ENCODE results near the gene COPS8.
A peak's percentile ranks its signal among the peaks of the same experiment; 100 is the strongest.

Gene COPS8

DNA sequence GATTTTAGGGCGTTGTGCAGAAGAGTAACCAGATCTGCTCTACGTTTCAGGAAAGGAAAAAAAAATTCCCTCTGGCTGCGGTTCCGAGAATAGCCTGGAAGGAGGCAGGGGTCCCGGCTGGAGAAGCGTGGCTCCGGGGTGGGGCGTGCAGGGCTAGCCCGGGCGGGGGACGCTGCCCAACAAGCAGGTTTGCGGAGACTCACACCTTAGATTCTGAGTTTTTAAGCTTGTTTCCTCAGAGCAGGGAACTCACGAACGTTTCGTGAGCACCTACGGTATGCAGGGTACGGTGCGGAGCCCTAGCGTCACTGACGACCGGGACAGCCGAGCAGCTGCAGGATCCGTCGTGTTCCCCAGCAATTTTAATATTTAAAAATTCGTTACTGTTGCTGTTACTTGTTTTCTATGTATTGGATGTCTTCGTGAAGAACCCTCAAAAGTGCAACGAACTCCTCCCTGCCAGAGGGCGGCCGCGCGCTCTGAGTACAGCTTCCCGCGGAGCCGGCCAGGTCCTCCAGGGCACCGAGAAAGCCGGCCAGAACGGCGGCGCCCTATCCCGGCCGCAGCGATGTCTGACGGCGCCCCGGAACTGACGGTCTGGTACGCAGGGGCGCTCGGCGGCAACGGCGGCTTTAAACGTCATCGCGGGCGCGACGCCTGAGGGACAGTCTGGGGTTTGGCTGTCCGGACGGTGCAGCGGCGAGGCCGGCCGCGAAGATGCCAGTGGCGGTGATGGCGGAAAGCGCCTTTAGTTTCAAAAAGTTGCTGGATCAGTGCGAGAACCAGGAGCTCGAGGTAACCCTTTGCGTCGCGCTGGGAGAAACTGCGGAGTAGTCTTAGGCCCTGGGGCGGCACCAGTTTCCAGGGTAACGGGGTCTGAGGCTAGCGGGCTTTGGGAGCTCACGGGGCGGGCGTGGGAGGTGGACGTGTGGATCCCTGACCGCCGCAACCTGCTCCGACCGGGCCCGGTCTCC lies at the start of gene COPS8:
TSS of gene COPS8 (plus strand) at position 642 of the 974 bp plus-strand sequence. CDS start at position 718, 76 bp downstream.
- DNase-seq (ENCODE audit: low read depth): peak; percentile 94

DNA sequence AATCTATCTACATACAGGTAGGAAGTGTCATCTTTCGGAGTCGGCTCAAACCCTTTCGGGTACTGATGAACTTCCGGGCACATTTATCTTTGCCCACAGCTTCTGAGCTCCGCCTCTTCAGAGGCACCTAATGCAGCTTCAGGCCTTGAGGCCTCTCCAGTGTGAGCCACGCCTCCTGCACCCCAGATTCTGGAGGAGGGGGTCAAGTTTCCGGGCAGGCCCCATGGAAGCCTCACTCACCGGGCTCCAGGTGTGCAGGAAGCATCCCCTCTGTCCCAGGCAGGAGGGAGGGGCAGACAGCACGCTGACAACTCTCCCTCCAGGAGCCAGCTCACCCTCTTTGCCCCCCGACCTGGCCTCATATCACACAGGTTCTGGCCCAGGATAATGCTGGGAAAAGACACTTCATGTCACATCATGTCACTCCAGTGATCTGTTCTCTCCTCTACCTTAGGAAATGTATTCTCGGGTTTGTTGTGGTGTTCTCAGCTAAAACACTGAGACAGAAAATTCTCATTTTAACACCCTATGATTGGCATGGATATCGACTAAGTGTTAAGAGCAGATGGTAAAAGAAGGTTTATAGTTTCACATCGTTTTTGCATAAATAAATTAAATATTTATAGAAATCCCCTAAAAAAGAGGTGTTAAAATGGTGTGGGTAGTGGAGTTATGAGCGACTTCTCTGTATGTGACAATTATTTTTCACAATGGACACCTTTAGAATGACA lies 46.2 kb upstream of the COPS8 start:
- no peak for DNase-seq (ENCODE audit: low read depth)

DNA sequence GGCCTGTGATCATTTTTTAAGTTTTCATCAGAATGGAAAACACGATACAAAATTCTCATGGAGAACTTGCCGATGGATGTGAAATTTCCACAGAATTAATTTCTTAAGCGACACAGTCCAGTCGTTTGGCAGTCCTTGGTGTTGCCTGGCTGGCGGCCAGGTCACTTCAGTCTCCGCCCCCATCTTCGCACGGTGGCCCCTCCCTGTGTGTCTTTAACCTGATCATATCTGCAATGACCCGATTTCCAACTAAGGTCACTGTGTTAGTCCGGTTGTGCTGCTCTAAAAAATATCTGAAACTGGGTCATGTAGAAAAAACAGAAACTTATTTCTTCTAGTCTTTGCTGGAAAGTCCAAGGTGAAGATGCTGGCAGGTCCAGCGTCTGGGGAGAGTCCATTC lies 44.5 kb upstream of the COPS8 start:
- DNase-seq (ENCODE audit: low read depth): no peak

DNA sequence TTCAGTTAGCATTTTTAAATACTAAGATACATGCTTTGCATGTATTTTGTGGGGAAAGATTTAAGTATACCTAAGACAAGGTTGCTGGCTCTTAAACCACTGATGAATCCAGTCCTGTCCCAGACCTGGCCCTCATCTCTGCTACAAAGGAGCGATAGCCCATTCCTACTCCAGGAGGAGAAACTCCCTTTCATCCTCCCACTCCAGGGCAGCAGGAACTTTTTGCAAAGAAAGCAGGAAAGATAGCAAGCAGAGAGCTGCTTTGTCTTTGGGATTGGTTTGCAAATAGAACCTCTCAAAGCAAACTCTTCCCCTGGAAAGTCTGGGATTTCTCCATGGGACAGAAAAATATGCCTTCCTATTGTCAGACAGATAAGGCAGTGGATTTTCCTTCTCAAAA lies 43.6 kb upstream of the COPS8 start:
- DNase-seq (ENCODE audit: low read depth): no peak

DNA sequence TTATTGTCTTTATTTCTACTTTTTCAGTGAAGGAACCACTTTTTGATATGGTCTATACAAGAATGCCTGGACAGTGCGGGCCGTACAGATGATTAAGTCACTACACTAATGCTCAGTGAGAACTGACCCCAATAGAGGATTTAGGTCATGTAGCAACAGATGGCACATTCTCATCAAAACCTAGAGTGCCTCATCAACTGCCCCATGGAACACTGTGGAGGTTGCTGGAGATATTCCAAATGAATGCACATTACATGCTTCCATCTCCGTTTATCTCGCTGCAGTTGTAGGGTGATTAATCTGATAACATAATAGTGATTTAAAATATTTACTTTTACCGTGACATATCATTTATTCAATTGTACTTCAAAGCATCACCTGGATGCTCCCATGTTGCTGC lies 41.8 kb upstream of the COPS8 start:
- DNase-seq (ENCODE audit: low read depth): no peak

DNA sequence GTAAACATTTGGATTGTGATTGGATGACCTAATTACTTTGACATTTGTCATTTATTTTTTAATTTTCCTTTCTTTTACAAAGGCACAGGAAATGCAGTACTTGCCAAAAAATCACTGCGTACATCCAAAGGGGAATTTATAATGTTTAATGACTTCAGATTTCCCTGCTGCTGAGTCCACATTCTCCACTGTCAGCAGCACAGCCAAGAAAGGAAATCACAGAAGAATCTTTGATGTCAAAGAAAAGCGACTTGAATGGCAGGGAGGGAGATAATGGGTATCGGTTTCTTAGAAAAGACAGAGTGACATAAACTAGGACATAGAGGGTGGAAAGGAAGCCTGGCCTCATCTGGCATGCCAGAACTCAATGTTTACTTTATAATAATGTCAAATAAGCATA lies 41.4 kb upstream of the COPS8 start:
- no peak for DNase-seq (ENCODE audit: low read depth)

DNA sequence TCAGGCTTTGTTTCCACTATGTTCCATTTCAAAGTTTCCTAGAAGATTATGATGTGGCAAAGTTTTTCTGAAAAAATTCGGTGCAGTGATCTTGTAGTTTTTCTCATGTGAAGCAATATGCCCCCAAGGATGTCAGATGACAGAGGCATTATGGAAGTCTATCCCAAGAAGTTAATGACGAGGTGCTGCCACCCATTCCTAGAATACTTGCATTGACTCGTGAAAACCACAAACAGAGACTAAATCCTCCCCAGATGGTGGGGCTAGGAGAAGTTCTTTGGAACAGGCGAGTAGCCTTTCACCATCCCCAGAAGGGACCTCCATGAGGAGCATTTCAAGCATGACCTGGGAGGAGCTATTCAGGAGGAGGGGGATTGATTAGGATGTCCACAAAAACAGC lies 40.2 kb upstream of the COPS8 start:
- DNase-seq (ENCODE audit: low read depth): peak; percentile 74

DNA sequence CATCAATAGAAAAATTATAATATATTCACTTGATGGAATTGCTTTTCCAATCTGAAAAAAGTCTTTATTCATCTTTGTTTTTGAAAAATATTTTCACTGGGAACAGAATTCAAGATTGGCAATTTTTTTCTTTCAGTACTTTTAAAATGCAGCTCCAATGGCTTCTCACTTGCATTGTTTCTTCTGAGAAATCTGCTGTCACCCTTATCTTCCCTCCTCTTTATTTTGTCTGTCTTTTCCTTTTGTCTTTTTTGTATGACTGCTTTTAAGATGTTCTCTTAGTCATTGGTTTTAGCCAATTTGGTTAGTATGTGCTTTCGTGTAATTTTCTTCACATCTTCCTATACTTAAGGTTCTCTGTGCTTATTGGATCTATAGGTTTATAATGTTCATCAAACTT lies 37.1 kb upstream of the COPS8 start:
- no peak for DNase-seq (ENCODE audit: low read depth)

DNA sequence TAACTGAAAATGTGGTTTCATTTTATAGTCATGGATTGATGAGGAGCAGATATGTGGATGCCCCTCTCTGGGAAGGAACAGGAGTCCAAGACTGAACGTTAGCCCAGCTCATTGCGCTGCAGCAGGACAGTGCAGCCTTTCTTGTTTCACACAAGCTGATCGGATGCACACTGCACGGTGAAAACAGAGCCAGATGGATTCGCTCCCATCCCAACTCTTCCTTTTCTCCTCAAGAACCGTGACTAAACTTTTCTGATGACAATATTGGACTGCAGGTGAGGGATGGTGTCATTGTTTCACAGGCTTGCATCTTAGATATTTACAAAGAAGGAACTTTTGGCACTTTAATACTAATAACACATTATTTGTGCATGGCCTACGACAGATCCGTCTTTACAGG lies 33.8 kb upstream of the COPS8 start:
- DNase-seq (ENCODE audit: low read depth): no peak

DNA sequence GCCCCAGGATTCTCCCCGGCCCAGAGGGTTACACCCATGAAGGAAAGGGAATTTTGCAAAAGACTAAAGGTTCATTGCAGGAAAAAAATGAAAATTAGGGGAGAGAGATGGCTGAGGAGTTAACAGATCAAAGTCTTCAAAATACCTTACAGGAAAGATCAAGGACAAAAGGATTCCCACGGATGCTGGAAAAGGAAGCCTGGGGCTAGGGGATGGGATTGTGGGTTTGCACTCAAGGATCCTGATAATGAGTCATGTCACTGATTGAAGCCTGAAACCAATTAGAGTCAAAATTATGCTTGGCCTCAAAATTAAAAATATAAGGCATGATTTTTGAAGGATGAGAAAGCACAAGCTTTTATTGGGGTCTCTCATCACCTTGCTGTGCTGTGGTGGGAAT lies 32.6 kb upstream of the COPS8 start:
- DNase-seq (ENCODE audit: low read depth): no peak

DNA sequence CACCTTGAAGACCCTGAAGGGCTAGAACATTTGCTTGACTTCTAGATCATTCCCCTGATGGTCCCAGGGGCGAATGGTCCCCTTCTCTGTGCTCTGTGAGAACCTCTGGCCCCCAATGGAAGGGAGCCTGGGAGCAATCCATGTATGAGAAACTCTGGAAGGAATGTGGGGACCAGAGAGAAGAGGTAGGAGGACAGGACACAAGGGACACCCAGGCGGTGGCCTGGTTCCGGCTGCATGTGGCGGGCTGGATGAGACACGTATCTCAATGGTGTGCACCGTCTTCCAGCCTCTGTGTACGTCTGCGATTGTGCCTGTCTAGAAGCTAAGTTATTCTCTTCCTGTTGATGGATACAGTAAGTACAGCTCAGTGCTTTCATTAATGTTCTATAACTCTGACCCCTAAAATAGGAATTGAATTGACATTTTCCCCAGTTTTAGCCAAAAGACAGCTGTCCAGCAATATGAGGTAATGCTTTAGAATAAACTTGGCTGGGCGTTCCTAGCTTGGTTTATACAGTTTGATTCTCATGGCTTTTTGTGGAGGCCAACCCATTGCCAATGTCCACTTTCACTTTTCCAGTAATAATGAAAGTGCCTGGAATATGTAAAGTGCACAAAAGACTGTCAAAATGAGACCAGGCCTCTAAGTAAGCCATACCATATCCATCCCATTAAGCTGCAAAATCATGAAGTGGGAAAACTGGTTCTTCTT lies 30.1 kb upstream of the COPS8 start:
- DNase-seq (ENCODE audit: low read depth): no peak

DNA sequence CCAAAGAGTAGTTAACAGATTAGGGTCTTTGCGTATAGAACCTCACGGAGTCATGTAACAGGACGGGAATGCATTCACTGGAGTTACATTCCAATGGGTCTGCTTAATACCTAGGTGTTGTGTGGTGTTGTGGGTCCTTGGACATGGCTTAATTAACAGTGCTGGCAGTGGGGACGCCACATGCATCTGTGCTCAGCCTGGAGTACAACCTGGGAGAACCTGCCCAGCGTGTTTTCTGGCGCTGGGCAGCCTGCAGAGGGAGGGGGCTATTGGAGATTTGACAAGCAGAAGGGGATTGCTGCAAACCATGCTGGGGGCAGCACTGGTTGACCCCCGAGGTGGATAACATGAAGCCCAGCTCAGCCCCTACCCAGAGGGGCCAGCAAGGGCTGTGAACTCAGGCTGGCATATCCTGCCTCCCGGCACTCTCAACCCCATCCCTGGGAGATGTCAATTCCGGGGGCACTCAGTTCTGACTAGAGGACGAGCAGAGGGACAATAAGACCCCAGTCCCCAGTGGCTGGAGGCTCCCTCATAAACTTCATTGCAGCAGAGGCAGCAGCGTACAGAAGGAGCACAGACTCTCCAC lies 29.3 kb upstream of the COPS8 start:
- DNase-seq (ENCODE audit: low read depth): no peak

DNA sequence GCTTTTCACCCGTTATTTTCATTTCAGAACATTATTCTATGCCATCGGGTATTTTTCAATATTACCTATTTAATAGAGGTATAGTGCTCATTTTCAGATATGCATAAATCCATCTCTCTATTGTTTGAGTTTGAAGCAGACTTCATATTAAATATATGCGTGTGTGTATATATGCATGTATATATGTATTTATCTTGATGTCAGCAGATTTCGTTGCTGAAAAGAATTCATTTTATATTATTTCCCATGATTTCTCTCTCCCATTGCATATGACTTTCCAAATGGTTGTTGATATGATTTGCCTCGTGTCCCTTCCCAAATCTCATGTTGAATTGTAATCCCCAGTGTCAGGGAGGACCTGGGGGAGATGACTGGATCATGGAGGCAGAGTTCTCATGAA lies 28.6 kb upstream of the COPS8 start:
- DNase-seq (ENCODE audit: low read depth): no peak

DNA sequence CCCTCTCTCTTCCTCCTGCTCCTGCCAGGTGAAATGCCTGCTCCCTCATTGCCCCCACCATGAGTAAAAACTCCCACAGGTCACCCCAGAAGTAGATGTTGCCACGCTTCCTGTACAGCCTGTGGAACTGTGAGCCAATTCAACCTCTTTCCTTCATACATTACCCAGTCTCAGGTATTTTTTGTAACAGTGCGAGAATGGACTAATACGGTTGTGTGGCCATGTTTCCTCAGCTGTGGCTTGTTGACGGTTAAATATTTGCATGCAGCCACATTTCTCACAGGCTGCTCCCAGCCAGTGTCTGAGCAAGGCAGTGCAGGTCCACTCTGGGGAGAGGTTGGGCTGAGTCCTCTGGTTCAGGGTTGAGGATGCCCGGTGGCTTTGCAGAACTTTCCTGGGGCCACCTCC lies 27.8 kb upstream of the COPS8 start:
- no peak for DNase-seq (ENCODE audit: low read depth)

DNA sequence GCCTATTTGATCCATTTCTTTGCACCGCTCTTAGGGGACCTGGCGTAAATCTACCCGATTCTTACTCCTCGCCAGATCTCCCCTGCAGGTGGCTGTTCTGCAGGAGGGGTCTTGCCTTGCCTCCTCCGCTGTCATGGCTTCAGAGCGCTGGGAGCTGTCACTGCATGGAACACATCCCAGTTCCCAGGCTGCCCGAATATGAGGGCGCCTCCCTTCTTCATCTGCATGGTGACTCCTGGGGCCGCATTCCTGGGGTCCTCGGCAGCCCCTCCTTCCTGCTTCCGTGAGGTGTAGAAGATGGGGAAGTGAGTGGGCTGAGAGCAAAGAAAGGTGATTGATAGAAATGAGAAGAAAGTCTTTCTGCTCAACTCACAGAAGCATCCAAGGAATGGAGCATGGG lies 27.3 kb upstream of the COPS8 start:
- DNase-seq (ENCODE audit: low read depth): no peak

DNA sequence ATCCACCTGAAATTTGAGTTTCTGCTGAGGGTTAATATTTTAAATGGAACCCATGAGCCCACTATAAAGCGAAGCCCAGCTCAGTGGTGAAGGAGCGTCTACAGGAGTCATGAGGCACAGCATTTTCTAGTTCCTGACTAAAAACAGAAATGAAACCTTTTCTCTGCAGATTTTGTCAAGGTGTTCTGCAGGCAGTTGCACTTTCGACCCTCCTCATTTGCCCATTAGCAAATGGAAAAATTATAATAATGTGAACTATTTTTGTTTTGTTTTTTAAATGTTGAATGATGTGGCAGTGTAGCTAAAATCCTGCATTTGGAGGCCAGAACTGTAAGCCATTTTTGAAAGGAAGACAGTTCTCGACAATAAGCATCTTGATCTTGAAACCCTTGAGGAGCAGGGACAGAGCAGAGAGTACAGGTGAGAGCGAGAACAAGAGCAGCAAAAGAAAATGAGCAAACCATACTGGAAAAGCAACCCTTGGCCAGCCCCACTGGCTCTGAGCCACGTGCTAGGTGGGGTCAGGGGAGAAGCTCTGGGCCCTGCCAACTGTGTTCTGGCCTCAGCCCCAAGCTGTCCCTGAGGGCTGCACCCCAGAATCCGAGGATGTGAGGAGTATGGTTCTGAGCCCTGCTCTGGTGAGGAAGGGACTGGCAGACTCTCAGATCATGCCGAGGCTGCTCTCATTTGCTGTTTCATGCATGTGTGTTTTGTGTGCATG lies 26.4 kb upstream of the COPS8 start:
- no peak for DNase-seq (ENCODE audit: low read depth)

DNA sequence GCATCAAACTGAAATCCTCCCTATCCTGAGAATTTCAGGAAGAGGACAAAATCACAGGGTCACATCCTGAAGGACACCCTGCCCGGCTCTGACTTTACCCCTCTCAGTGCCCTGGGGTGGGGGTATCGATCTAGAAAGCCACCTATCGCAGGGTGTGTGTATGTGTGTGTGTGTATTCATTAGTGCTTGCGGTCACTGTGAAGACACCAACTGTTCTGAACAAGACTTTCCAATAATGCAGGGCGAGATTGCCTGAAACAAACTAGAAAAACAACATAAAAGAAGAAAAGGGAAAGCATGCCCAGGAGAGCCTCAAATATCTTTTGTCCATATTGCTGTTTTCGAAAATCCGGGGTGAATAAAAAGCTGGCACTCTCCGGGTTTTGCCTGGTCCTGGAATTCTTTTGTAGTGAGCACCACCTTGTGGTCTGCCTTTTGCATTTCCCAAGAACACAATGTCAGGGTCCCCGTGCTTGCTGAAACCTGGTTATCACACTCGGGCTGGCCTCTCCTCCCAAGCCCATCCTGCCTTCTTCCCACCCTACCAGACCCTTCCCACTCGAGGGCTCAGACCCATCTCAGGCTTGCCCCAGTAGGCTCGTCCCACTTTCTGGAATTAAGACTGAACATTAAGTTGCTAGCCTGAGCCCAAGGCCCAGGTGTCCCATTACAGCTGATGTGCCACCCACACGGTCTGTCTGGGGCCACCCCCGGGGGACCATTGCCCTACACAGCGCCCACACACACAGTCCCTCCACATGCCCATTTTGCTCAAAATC lies 25.0 kb upstream of the COPS8 start:
- DNase-seq (ENCODE audit: low read depth): peak; percentile 70

DNA sequence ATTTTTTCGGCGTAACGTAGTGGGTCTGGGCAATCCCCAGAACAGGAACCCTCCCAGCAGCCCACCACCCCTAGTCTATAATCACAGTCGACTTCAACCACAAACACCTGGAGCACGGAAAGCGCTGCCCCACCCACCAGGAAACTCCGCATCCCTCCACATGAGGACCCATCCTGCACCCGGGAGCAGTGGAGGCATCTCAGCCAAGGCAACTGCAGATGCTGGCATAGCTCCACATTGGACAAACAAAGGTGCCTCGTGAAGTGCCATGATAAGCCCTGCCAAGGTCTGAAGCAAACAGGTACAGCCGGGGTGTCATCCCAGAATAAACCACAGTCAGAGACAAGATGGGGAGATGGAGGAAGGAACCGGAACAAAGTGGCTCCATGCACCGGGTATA lies 24.3 kb upstream of the COPS8 start:
- no peak for DNase-seq (ENCODE audit: low read depth)

DNA sequence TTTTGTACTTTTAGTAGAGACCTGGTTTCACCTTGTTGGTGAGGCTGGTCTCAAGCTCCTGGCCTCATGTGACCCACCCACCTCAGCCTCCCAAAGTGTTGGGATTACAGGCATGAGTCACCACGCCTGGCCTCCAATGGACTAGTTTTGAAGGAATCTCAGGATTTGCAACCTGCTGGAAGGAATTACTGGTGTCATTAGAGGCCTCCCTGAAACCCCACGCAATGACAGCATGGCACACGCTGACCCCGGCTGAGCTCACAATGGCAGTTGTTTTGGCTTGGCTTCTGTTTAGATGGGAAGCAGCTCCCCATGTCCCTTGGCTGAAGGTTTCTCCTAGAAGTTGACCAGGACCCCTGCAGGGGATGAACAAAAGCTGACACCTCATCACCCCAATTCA lies 23.1 kb upstream of the COPS8 start:
- DNase-seq (ENCODE audit: low read depth): peak; percentile 60

DNA sequence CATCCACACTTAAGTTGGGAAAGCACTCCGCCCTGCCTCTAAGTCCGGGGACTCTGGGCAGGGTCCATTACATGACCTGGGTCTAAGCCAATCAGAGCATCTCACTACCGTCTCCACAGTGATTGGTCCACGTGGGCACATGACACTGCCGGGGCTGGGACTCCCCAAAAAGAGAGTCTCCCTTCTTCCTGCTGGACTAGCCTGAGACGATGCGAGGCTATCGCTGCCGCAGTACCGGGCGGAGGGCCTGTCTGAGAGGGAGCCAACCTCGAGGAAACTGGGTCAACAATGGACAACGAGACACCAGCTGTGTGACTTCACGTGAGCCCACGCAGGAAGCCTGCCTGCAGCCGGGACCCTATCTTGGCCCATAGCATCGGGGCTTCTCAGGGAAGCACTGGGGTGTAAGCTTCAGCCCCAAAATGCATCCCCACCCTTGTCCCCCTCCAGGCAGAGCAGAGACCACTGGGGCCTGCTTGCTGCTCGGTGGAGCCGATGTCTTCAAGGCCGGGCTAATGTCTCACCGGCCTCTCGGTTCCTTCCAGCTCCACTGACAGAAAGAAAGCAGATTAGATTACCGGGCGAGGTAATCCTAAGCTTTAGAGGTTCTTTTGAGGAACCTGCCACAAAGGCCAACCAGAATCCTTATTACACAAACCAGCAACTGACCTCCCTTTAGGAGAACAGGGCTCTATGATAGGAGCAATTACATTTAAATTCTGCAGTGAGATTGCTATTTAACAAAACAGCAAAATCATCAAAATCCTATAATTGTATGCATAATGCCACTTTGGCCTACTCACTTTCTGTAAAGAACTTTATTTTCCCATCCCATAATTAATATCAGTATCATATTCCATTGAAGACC lies 21.3 kb upstream of the COPS8 start:
- no peak for DNase-seq (ENCODE audit: low read depth)

Measured in EH (cell line).